GM12874 (cell line): ENCODE data around the gene SNX24.

Experiments used
- TF ChIP-seq, protein P1 (sequence below): IDR thresholded peaks from 2 replicates; pipeline ENCODE4 v1.5.1; 2011; ENCODE audit warnings: low read depth, mild to moderate bottlenecking, control low read depth, low read length, moderate library complexity; ENCODE audit not compliant: insufficient read depth

Gene SNX24

DNA sequence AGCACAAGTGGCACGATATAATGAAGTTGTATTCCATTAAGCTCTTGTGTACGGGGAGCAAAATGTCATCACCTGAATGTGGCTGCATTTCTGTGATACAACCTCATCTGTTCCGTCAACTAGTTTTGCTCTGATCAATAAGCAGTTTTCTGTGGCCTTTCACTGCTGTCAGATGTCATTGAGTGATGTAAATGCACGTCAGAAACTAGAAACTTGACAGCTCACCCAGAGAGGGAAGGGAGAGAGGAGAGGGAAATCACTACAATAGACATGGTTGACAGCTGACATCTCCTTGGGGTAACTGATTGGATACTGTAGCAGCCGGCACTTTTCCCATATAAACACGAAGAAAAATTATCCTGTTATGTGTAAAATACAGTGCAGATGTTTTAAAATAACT is 62.7 kb downstream of the SNX24 start:
- TF ChIP-seq, protein P1, sequence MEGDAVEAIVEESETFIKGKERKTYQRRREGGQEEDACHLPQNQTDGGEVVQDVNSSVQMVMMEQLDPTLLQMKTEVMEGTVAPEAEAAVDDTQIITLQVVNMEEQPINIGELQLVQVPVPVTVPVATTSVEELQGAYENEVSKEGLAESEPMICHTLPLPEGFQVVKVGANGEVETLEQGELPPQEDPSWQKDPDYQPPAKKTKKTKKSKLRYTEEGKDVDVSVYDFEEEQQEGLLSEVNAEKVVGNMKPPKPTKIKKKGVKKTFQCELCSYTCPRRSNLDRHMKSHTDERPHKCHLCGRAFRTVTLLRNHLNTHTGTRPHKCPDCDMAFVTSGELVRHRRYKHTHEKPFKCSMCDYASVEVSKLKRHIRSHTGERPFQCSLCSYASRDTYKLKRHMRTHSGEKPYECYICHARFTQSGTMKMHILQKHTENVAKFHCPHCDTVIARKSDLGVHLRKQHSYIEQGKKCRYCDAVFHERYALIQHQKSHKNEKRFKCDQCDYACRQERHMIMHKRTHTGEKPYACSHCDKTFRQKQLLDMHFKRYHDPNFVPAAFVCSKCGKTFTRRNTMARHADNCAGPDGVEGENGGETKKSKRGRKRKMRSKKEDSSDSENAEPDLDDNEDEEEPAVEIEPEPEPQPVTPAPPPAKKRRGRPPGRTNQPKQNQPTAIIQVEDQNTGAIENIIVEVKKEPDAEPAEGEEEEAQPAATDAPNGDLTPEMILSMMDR = no peak

DNA sequence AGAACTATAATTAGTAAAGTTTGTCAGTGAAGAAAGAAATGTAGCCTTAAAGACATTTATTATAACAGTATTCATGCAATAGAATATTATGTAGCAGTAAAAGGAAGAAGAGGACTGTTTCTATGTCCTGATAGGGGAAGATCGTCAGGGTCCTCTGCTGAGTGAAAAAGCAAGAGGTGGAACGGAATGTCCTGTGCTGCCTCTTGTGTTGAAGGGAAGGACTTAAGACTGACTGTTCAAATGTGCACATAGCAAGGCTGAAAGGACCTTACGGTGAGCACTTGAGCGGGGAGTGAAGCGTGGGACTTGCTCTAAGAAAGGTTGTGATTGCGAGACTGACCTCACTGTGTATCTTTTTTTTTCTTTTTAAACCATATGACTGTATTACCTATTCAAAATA is 63.2 kb downstream of the SNX24 start:
- TF ChIP-seq, protein P1 = no peak

DNA sequence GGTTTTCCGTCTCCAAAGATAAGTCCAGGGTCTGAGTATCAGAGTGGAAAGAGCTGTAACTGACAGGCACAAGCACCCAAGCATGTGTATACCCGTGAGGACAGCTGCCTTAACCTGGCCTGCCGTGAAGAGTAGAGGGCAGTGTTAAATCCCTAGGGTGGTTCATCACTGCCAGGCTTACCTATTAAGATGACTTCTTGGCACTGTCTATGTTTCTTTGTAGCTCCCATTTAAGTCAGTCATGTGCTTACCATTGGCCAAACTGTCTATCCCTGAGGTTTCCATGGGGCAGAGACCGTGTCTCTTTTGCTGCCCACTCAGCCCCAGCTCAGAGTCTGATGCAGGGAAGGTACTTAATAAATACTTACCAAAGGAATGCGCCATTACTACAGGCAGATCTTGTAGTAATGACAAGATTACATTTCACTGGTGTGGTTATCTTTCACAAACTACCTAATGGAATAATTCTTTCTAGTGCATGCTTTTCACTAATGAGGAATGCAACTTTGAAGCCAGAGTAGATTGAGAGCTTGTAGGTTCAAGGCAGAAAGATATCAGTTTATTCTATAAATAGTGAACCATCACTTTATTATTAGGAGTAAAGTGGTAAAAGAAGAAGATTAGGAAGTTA is 64.2 kb downstream of the SNX24 start:
- TF ChIP-seq, protein P1 = no peak

DNA sequence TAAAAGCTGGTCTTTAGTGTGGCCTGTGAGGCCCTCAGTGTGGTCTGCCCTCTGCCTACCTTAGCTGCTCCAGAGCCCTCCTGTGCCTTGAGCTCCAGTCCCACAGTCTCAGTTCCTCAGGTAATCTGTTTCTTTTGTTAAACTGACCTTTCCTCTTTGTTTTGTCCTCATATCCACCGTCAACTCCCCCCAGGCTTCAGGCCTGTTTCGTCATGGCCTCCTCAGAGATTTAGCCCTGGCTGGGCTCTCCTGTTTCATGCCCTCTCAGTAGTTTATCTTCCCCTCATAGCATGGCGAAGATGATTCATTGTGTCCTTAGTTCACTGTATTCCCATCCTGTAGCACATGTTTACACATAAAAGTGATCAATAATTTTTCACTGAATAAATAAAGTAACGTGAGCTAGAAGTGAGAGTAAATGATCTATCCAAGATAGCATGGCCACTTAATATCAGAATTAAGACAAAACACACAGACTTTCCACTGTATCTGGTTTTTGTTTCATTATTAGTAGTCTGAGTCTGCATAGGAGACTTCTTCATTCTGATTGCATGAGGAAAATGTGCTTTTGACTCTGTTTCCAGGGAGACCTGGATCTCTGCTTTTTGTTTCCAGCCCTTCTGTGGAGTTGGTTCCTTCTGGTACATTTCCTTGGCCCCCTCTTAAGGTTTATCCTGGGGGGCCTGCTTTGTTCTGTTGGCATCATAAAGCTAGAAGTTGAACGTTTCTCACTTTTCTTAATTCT is 70.5 kb downstream of the SNX24 start:
- TF ChIP-seq, protein P1 = no peak

DNA sequence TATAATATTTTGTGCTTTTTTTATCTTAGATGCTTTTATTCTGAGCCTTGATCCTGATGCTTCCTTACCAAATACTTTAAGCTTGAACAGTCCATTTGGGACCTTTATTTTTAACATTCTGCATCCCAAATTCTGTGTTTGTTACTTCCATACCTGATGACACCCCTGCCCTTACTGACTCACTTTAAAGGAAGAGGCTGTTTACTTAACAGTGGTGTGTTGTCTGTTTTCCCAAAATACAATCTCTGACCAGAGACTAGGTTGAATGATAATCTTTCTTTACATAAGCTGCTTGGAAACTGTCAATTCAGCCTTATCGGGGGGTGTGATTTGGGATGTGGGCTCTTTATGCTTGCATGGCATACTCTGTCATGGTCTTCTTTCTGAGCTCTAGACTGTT is 71.1 kb downstream of the SNX24 start:
- TF ChIP-seq, protein P1 = no peak

DNA sequence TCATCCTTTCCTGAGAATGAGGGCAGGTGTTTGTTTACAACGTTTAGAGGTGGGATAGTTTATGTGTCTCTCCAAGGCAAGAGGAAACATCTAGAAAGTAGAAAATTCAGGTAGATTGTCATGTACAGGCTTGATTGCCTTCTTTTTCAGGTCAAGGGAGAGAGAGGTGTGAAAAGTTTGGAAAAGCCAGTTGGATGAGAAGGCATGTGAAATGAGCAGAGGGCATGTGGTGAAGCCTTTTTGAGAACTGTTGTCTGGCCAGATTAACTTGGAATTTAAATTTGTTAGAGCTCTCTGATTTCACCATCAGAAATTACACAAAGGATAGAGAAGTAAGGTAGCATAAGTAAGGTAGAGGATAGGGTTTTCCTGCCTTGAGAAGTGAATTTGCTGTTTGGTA is 74.6 kb downstream of the SNX24 start:
- TF ChIP-seq, protein P1 = no peak

DNA sequence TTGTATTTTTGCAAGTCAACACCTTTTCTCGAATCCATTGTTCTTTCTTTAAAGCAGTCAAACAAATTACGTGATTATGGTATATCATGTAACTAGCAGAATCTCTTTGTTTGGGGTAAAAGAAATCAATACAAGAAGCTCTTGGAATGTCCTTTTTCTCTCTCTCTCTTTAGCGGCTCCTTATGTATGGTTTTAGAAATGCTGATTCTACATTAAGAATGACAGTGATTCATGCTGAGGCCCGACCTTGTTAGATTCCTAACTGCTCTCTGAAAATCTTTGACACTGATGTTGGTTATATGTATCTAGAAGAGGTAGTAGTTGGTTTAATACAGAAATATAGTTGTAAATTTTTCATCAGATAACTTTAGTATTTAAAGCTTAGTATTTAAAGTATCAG is 76.4 kb downstream of the SNX24 start:
- TF ChIP-seq, protein P1 = no peak
